Islet precursor cell (in vitro differentiated cells): ENCODE data around the gene RAI1.
"Not testable (repeated sequence)": the region's sequence is repeated elsewhere in the genome, so short reads cannot be mapped to it uniquely, and the experiment has no call there.

Source experiments
- DNase-seq: peaks from one replicate; pipeline ENCODE4 v3.0.0-alpha.2; 2018

Gene RAI1

DNA sequence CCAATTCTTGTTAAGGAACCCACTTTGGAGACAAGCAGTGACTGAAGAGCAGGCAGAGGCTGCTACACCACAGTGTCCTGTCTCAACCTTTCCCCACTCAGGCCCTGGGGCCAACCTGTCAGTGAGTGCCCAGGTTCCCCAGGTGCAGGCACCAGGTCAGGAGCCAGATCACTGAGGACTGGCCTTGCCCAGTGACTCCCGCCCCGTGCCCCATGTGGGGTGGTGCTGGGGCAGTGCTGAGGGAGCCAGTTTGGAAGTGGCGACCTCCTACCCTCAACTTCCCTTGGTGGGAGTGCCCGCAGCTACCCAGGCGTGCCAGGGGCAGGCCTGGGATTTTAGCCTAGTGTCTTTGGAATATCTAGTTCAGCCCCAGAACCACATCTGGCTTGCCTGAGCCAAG, 126.2 kb downstream of the RAI1 start:
- DNase-seq = no peak

- DNase-seq = not testable (repeated sequence)
These were observed 126.9 kb downstream of the RAI1 start for GRCh38 chr17:17808200-17808599.

GRCh38 chr17:17808706-17809432, 127.6 kb downstream of the RAI1 start:
- DNase-seq = peak; percentile 88

DNA sequence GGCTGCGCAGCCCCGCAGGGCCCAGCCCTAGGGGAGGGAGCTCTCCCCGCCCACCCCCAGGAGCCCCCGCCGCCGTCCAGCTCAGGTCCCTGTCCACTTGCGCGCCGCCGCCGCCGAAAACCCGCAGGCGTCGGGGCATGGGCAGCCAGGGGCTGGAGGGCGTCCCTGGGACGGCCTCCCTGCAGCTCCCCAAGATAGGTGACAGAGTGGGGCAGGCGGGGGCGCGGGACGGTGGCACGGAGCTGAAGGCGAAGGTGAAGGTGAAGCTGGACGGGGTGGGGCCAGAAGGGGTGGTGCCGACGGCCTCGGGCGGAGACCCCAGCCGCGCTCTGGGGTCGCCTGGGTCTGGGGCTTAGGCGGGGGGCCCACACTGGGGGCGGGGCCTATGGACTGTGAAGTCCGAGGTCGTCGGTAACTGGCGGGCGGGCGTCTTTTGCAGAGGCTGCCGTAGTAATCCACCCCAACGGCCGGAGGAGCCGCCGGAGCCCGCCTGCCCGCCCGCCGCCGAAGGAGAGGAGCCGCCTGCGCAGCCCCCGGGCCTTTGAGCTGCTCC, 128.3 kb downstream of the RAI1 start:
- DNase-seq = no peak

- DNase-seq = peak; percentile 95
These were observed 129.0 kb downstream of the RAI1 start for GRCh38 chr17:17810084-17810894.

GRCh38 chr17:17810895-17811248, 129.6 kb downstream of the RAI1 start:
- no peak for DNase-seq

- peak; percentile 89 for DNase-seq
These were observed 130.3 kb downstream of the RAI1 start for GRCh38 chr17:17811381-17812210.

GRCh38 chr17:17812211-17813054, 131.2 kb downstream of the RAI1 start:
- peak; percentile 92 for DNase-seq

DNA sequence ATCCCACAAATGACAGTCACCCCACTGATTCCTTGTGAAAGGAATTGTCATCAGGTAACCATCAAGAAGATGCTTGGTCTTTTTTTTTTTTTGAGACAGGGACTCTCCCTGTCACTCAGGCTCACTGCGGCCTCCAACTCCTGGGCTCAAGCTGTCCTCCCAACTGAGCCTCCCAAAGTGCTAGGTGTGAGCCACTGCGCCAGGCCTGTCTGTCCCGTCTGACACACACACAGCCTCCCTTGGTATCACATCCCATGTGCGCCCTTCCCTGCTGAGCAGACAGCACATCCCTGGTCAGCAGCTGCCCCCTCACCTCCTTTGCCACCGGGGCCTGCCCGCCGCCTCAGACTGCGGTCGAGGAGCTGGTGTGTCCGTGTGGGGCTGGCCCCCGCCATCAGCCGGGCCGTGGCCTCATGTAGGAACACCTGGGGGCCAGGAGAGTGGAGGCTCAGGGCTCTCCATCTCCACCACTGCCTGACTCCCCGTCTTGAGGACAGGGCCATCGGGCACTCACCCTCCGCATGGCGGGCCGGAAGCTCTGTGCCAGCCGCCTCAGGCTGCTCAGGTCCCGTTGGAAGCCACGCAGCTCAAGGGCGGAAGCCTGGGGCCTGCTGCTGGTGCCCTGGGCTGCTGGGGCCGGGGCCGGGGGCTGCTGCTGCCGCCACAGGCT, 131.9 kb downstream of the RAI1 start:
- no peak for DNase-seq

DNA sequence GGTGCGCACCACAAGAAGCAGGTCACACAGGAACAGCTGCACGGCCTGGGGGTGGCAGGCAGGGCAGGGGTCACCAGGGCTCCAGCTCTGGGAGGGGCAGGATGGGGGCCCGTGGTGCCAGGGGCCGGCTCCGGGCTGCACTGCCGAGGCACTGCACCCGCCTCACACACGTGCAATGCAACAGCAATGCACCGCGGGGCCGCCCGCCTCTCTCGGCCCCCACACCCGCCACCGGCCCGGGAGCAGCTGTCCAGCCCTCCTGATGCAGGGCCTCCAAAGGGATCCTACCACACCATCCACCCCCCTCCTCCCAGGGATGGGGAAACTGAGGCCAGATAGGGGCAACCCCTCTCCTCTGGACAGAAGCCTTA, 132.5 kb downstream of the RAI1 start:
- DNase-seq = no peak

GRCh38 chr17:17814162-17815061, 133.2 kb downstream of the RAI1 start:
- DNase-seq = no peak

GRCh38 chr17:17815062-17815406, 133.8 kb downstream of the RAI1 start:
- DNase-seq = no peak

DNA sequence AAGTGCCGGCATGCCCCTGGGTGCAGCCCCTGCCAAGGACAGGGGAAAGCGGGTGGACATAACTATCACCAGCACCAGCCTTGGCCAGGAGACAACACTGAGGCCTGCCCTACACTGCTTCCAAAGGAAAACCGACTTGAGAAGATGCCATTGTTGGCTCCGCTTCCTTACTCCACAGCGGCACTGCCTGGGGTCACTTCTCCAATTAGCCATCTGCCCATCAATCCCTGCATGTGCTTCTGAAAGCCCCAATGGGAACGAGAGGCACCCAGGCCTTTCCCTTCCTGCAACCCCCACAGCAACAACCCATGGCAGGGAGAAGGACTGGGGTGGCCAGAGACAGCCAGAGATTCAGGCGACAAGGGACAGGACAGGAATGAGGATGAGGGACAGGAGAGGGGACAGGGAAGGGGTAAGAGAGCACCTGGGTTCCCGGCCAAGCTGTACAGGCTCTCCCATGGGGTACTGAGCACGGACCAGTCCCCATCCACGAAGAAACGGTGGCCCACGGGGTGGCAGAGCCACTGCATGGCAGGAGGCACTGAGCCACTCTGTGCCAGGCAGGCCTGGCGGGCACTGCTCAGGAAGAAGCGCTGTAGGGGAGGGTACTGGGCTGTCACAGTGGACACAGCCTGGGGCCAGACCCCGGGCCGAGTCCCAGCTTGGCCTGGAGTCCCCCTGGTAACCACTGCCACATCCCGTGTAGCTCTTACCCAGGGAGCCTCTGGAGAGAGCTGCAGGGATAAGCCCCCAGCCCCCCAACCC, 134.4 kb downstream of the RAI1 start:
- DNase-seq = no peak

DNA sequence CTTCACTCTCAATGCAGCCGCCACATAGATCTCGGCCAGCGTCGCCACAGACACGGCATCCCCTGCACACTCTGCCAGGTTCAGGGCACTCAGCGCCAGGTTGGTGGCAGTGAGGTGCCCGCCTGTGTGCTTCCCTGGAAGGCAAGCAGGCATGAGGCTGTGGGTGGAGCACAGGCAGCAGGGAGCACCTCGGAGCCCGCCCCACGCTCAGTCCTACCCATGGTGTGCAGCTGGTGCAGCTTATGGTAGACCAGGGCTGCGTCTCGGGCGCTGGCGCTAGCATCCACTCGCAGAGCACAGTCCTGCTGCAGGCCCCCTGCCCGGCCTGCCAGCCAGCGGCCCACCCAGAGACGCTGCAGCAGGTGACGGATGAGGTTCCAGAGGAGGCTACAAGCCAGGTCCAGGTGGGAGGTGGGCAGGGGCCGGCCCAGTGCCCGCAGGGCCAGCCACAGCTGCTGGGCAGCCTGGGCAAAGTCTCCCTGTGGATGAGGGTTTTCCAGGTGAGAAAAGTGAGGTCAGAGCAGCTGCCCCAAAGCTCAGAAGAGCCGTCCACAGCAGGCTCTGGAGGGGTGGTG, 135.1 kb downstream of the RAI1 start:
- DNase-seq = no peak

DNA sequence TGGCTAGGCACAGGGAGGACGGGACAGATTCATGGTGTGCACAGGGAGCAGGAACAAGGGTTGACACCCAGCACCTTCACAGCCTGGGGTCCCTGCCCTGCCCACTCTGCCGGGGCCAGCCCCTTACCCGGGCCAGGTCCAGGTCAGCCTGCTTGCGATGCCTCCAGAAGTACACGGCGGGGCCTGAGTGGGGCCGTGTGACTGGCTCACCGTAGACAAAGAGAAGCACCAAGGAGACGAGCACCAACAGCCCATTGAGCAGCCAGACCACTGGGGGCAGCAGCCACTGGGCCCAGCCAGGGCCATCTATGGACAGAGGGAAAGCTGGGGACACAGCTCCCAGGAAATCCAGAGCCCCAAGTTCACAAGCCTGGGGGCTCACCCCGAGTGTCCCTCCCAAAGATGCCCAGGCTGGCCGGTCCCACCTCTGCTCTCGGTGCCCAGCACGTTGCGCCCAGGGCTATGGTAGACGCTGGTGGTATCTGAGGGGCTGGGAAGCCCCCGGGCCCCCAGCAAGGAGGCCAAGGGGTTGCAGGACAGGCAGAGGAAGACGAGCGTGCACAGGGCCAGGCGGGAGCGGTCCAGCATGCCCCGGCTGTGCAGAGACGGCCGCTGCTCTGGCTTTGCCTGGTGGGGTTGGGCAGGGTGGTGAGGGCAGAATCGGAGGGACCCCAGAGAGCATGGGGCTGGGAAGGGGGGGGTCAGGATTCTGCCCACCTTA, 135.7 kb downstream of the RAI1 start:
- DNase-seq = no peak

GRCh38 chr17:17817552-17817947, 136.3 kb downstream of the RAI1 start:
- DNase-seq = no peak

DNA sequence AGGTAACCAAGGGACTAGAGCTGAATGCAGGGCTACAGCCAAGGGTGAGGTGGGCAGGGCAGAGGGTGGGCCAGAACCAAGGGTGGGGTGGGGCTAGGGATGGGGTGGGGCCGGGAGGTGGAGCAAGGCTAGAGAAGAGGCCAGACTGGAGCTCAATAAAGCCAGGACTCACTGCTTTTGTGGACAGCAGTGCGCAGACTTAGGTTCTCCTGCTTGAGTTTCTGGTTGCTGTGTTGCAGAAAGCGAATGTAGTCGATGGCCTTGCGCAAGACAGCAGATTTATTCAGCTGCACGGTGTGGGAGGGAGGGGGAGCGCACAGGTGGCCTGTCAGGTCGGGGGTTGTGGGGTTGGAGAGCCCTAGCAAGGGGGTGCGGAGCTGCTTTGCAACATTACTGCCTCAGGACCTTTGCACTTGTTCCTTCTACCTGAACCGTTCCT, 136.8 kb downstream of the RAI1 start:
- DNase-seq = no peak

DNA sequence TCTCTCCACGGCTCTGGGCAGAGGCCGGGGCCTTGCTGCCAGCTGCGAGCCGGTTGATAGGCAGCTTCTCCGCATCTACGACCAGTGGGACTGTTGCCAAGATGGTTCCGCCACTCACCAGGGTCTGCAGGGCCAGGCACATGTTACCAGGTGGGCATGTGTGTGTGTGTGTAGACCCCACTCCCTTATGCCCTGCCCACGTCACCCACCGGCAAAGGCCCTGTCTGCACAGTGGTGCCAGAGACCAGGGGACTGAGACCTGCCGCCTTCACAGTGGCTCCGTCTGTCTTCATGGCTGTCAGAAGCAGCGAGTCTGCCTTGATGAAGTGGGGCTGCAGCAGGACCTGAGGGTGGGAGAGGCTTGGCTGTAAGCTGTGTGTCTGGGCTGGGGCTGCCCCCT, 137.9 kb downstream of the RAI1 start:
- DNase-seq = no peak

GRCh38 chr17:17819561-17819995, 138.3 kb downstream of the RAI1 start:
- peak; percentile 97 for DNase-seq
